HT-29 (cell line): ENCODE data around the gene IGSF8. TPM values are rescaled to one million over a fixed set of nuclear protein-coding genes. Genes with fewer than 3 reads are reported as not detected.

ENCODE experiments used
- total RNA-seq: library from RNA; depleted of rRNA; stranded (reverse); fragments of >200 nt; shearing (Covaris generic); gene quantifications from 2 replicates; pipeline ENCODE4 v1.2.3, GENCODE V29; 2014; rRNA removed

The IGSF8 gene
- total RNA-seq, 1 experiment from 2014 or later = 24.7 TPM

Other genes with a start within 250 kb of the IGSF8 start
- 0.13 and 0.44 TPM in 2 replicates for gene VSIG8, start 236.0 kb downstream of the IGSF8 start, total RNA-seq
- gene CFAP45, start 198.5 kb downstream of the IGSF8 start, total RNA-seq = 0.76 TPM in 1 of 2 replicates, not detected in the other
- 778 and 828 TPM in 2 replicates for gene TAGLN2, start 173.1 kb downstream of the IGSF8 start, total RNA-seq
- gene IGSF9, start 153.0 kb downstream of the IGSF8 start, total RNA-seq = 5.9 and 6.5 TPM in 2 replicates
- gene SLAMF9, start 144.4 kb downstream of the IGSF8 start, total RNA-seq = not detected in 2 replicates
- 3.6 and 4.0 TPM in 2 replicates for gene PIGM, start 66.6 kb downstream of the IGSF8 start, total RNA-seq
- not detected in 2 replicates for gene KCNJ10, start 28.5 kb downstream of the IGSF8 start, total RNA-seq
- gene KCNJ9, start 17.1 kb downstream of the IGSF8 start, total RNA-seq = not detected in 2 replicates
- gene ATP1A2, start 17.1 kb upstream of the IGSF8 start, total RNA-seq = not detected in 2 replicates
- gene ATP1A4, start 53.0 kb upstream of the IGSF8 start, total RNA-seq = not detected in 2 replicates
- not detected in 2 replicates for gene CASQ1, start 92.0 kb upstream of the IGSF8 start, total RNA-seq
- gene PEA15, start 106.8 kb upstream of the IGSF8 start, total RNA-seq = 31.6 and 38.7 TPM in 2 replicates
- gene DCAF8, start 163.9 kb upstream of the IGSF8 start, total RNA-seq = 54.1 and 69.3 TPM in 2 replicates
- gene PEX19, start 186.5 kb upstream of the IGSF8 start, total RNA-seq = 19.5 and 28.1 TPM in 2 replicates
- gene COPA, start 244.6 kb upstream of the IGSF8 start, total RNA-seq = 73.9 and 74.3 TPM in 2 replicates
- 26.0 and 30.9 TPM in 2 replicates for gene NCSTN, start 244.8 kb upstream of the IGSF8 start, total RNA-seq